ENCODE measurements around the gene PROZ. TPM values are rescaled to one million over a fixed set of nuclear protein-coding genes. Genes with fewer than 3 reads are reported as not detected.

PROZ gene
- total and polyA plus RNA-seq, 7 donors, result 0.10 TPM; not detected in 6

DNA sequence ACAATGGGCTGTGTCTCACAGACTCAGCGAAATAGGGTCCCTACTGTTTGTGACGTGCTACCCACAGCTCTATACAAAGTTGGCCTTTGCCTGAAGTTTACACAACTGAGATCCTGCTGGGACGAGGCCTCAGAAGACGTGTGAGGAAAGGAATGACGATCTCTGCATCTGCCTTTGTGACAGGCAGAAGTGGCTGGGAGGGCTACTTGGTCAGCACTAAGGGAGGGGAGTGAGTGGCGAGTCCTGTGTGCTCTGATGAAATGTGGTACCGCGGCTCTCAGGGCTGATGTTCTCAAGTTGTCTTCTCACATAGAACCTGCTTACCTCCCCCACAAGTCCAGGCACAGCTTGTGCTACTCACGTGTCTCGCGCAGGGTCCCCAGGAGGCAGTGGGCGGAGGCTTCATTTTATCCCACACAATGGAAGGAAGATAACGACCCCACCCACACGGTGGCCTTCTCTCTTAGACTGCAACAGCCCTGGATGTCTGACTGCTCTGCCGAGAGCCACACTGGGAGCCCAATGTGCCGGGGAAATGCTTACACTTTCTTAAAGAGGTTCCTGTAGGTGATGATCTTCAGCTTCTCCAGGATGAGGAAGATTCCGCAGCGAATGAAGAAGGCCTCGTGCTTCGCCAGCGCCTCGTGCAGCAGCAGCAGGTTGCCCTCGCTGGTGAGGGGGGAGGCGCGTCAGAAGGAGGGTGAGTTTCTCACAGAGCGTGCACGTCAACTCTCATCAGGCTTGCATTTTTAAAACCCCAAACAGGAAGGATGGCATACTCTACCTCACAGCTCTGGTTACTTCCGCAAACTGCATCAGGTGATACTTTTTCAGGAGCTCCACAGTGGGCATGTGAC lies 21.2 kb downstream of the PROZ start:
- H3K4me3 ChIP-seq, result no peak overlapping the region
- H3K36me3 ChIP-seq, result peaks cover 22 to 98% (median 73%) of the 10 kb centered on the region in 4 donors
- intact Hi-C loops (cut with DNase I), result no loop called here
- no peak overlapping the region for H3K27ac ChIP-seq
- TF ChIP-seq, protein P1, sequence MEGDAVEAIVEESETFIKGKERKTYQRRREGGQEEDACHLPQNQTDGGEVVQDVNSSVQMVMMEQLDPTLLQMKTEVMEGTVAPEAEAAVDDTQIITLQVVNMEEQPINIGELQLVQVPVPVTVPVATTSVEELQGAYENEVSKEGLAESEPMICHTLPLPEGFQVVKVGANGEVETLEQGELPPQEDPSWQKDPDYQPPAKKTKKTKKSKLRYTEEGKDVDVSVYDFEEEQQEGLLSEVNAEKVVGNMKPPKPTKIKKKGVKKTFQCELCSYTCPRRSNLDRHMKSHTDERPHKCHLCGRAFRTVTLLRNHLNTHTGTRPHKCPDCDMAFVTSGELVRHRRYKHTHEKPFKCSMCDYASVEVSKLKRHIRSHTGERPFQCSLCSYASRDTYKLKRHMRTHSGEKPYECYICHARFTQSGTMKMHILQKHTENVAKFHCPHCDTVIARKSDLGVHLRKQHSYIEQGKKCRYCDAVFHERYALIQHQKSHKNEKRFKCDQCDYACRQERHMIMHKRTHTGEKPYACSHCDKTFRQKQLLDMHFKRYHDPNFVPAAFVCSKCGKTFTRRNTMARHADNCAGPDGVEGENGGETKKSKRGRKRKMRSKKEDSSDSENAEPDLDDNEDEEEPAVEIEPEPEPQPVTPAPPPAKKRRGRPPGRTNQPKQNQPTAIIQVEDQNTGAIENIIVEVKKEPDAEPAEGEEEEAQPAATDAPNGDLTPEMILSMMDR (IDR thresholded peaks at IDR 0.05), result no peak
- TF ChIP-seq POLR2A (IDR thresholded peaks at IDR 0.05) (no peak), POLR2AphosphoS5 (IDR thresholded peaks at IDR 0.05) (no peak), EP300 (IDR thresholded peaks at IDR 0.05) (no peak)
- peaks cover 0 to 4% (median 0%) of the 10 kb centered on the region in 4 donors for H3K4me1 ChIP-seq
- 88 to 93% methylated on average over 28 of the region's 28 CpGs for WGBS, 2 donors
- no peak for DNase-seq
- H3K27me3 ChIP-seq, result no peaks in the 10 kb centered on the region
- H3K9me3 ChIP-seq, result no peaks in the 10 kb centered on the region

DNA sequence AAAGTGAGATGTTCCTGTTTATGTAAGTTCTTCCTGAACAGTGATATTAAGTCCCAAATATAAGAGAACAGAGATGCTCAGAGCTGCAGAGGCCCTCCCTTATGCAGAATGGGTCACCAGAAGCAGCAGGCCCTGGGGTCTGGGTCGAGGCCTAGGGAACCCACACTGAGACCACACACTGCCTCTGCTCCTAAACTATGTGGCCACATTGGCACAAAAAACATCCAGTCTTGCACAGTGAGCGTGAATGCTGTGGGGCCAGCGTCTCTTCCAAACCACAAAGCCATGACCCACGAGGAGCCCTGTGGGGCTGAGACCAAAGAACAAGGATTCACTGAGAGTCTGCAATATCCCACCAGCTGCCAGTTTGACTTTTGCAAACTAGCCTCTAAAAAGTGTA lies 23.6 kb downstream of the PROZ start:
- no peak for TF ChIP-seq EP300 (IDR thresholded peaks at IDR 0.05)
- no peak for TF ChIP-seq POLR2AphosphoS5 (IDR thresholded peaks at IDR 0.05)
- TF ChIP-seq, protein P1 (IDR thresholded peaks at IDR 0.05), result no peak
- no peak for TF ChIP-seq POLR2A (IDR thresholded peaks at IDR 0.05)
- peaks cover 13 to 85% (median 59%) of the 10 kb centered on the region in 4 donors for H3K36me3 ChIP-seq

DNA sequence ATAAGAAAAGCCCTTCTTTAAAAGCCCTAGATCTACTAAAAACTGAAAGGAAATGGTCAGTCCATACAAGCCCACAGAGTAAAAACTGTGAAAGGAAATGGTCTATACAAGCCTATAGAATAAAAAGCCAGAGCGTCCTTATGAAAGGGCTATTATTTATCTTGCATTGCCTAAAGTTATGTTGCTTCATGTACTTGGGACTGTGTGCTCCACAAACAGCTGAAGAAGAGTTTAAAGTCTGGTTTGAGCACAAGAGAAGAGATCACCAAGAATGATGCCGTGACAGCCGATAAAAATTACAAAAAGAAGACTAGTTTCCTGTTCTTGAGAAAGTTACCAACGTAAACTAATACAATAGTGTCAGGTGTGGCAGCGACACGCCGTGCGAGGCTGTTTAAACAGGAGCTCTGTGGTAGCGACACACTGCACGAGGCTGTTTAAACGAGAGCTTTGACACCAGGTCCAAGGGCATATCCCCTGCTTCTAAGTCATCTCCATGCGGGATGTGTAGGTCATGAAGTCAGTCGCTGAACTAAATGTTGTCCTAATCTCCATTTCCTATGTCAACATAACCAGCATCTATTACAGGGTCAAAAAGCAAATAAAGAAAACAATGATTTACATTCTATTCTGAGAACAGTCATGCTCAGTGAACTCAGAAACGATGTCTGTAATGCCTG lies 25.1 kb downstream of the PROZ start:
- no peaks in the 10 kb centered on the region for H3K27me3 ChIP-seq
- WGBS, 2 donors, result 87% methylated on average over 14 of the region's 14 CpGs
- H3K9me3 ChIP-seq, result no peaks in the 10 kb centered on the region
- intact Hi-C loops (cut with DNase I), result no loop called here
- no peaks in the 10 kb centered on the region for H3K4me1 ChIP-seq
- H3K27ac ChIP-seq, result no peak overlapping the region
- TF ChIP-seq POLR2AphosphoS5 (IDR thresholded peaks at IDR 0.05) (no peak), EP300 (IDR thresholded peaks at IDR 0.05) (no peak), POLR2A (IDR thresholded peaks at IDR 0.05) (no peak)
- TF ChIP-seq, protein P1 (IDR thresholded peaks at IDR 0.05), result no peak
- H3K4me3 ChIP-seq, result no peak overlapping the region
- peaks cover 8 to 83% (median 46%) of the 10 kb centered on the region in 4 donors for H3K36me3 ChIP-seq
- no peak for DNase-seq

More for the DNA sequence above, 23.6 kb downstream of the PROZ start:
- Histone ChIP-seq H3K4me1 (peaks cover 0 to 4% (median 0%) of the 10 kb centered on the region in 4 donors), H3K9me3 (no peaks in the 10 kb centered on the region), H3K27me3 (no peaks in the 10 kb centered on the region), H3K4me3 (no peak overlapping the region), H3K27ac (no peak overlapping the region)
- WGBS, 2 donors, result 87 to 89% methylated on average over 4 of the region's 4 CpGs
- intact Hi-C loops (cut with DNase I), result no loop called here
- no peak for DNase-seq

DNA sequence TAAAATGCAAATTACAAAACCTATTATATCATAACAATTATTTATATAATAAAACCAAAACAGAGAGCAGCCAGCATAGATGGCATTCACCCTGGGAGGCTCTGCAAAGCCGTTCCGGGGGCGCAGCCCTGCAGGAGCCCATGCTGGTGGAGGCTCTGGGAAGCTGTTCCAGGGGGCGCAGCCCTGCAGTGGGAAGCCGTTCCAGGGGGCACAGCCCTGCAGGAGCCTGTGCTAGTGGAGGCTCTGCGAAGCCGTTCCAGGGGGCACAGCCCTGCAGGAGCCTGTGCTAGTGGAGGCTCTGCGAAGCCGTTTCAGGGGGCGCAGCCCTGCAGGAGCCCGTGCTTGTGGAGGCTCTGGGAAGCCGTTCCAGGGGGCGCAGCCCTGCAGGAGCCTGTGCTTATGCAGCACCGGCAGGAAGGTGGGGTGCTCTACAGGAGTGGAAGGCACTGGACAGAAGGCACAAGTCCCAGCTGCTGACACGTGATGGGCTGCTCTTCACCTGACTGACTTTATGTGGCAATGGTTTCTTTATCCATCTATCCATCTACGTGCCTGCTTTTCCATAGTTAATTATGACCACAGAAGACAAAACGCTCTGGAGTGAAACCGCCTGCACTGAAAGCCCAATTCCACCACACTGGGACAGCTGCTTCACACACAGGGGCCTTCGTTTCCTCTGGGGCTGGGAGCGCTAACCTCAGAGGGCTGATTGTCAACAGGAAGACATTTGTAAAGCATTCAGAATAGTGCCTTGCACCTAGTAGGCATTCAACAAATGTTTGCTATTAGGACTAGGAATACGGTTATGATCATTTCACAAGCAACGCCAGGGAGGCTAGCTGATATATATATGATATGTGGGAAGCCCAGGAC lies 26.4 kb downstream of the PROZ start:
- H3K9me3 ChIP-seq, result no peaks in the 10 kb centered on the region
- TF ChIP-seq POLR2A (IDR thresholded peaks at IDR 0.05) (no peak), EP300 (IDR thresholded peaks at IDR 0.05) (no peak), POLR2AphosphoS5 (IDR thresholded peaks at IDR 0.05) (no peak)
- TF ChIP-seq, protein P1 (IDR thresholded peaks at IDR 0.05), result no peak
- no peak overlapping the region for H3K4me3 ChIP-seq
- no peak overlapping the region for H3K27ac ChIP-seq
- H3K36me3 ChIP-seq, result peaks cover 5 to 83% (median 38%) of the 10 kb centered on the region in 4 donors
- intact Hi-C loops (cut with DNase I), result no loop called here
- no peaks in the 10 kb centered on the region for H3K4me1 ChIP-seq
- no peaks in the 10 kb centered on the region for H3K27me3 ChIP-seq
- WGBS, 2 donors, result 76 to 90% methylated on average over 22 of the region's 22 CpGs
- DNase-seq, result no peak

Measured in sigmoid colon (tissue), 7 donors.